Psoas muscle (tissue), 8 donors: ENCODE data around the gene GRID1. TPM values are rescaled to one million over a fixed set of nuclear protein-coding genes. Genes with fewer than 3 reads are reported as not detected.

Experiments
- ATAC-seq, 4 donors: fragments of 200-7000 bp; cut with Tn5 transposase; one replicate each; pipeline ENCODE4 v1.9.1; 2020; ENCODE audit warnings: moderate library complexity in 3 of 4, mild to moderate bottlenecking in 2 of 4
- DNase-seq, 2 donors: peaks; one replicate each; pipeline ENCODE4 v3.0.0-alpha.2; 2020
- H3K27ac ChIP-seq: fragments of 200-600 bp; one replicate; pipeline ENCODE4 v1.8.0; 2022
- H3K27me3 ChIP-seq, 3 donors: fragments of 200-600 bp in 1 of 3; one replicate each; pipeline versions ENCODE4 v1.6.1 to v1.8.0; 2013 to 2022; ENCODE audit warnings: low read length in 2 of 3, mild to moderate bottlenecking in 2 of 3, moderate library complexity in 1 of 3; ENCODE audit not compliant: insufficient read depth in 3 of 3
- H3K36me3 ChIP-seq, 2 donors: fragments of 200-600 bp in 1 of 2; one replicate each; pipeline versions ENCODE4 v1.6.1 to v1.8.0; 2013 to 2022; ENCODE audit warnings: low read depth in 1 of 2, mild to moderate bottlenecking in 1 of 2, moderate library complexity in 1 of 2; ENCODE audit not compliant: insufficient read depth in 1 of 2
- H3K4me1 ChIP-seq: fragments of 200-600 bp; one replicate; pipeline ENCODE4 v1.8.0; 2022
- H3K4me3 ChIP-seq: fragments of 200-600 bp; one replicate; pipeline ENCODE4 v1.8.0; 2022; ENCODE audit warnings: mild to moderate bottlenecking
- H3K9me3 ChIP-seq: fragments of 200-600 bp; one replicate; pipeline ENCODE4 v1.8.0; 2022
- WGBS, 3 donors: extraction: QIAGEN DNeasy Blood & Tissue Kit; methylation state at CpG; one replicate each; pipeline versions ENCODE4 v1.1.6 to v1.1.7; 2013; 5-methylcytosine and 5-hydroxymethylcytosine counted together
- intact Hi-C, 2 donors: fragments of 100-400 bp; cut with DNase I; formaldehyde crosslinking; loops; one replicate each; pipeline versions ENCODE4 v1.11.0 to v1.14.2; 2022
- polyA plus RNA-seq, 3 donors: library from polyadenylated mRNA; stranded (reverse); fragments of 200-250 nt; gene quantifications; one replicate each; pipeline ENCODE4 v1.2.3, GENCODE V29; 2013
- total RNA-seq, 4 donors: library from RNA; stranded (reverse); fragmentation: NEBNext Ultra II Directional in 2 of 4; extraction: Animal tissue kit (Norgen Biotek cat#: 25700) in 2 of 4; gene quantifications; one replicate each; pipeline versions ENCODE4 v1.2.1 to v1.2.4, GENCODE V29; 2021 to 2023
- TF ChIP-seq, protein P1 (sequence below): fragments of 200-600 bp; IDR thresholded peaks from one replicate; pipeline ENCODE4 v1.8.0; 2022; ENCODE audit warnings: antibody characterized with exemption
- donor health status: healthy with polysubstance abuse.
- donor health status: DM: no; HTN: no; CAD: no; lungs with moderate emphysema.
- donor health status: Bipolar disorder and iron deficiency.
- donor health status: healthy.
- donor health status: DM: yes; HTN: yes; CAD: no.
- donor health status: DM: no; HTN: no; CAD: no.
- donor health status: DM: no; HTN: no; CAD: no.
- donor health status: DM: yes; HTN: yes; CAD: no.

Gene GRID1
- total and polyA plus RNA-seq, 7 donors = 0.17 to 0.56 (median 0.24) TPM

- Histone ChIP-seq H3K4me3 (no peak overlapping the region), H3K9me3 (no peaks in the 10 kb centered on the region), H3K4me1 (no peaks in the 10 kb centered on the region), H3K36me3 (no peaks in the 10 kb centered on the region), H3K27ac (no peak overlapping the region), H3K27me3 (no peaks in the 10 kb centered on the region)
- 74 to 89% (median 83%) methylated on average over 2 of the region's 2 CpGs for WGBS, 3 donors
- intact Hi-C loops = no loop called here
- no peak for ATAC-seq
- no peak for DNase-seq
- TF ChIP-seq, protein P1, sequence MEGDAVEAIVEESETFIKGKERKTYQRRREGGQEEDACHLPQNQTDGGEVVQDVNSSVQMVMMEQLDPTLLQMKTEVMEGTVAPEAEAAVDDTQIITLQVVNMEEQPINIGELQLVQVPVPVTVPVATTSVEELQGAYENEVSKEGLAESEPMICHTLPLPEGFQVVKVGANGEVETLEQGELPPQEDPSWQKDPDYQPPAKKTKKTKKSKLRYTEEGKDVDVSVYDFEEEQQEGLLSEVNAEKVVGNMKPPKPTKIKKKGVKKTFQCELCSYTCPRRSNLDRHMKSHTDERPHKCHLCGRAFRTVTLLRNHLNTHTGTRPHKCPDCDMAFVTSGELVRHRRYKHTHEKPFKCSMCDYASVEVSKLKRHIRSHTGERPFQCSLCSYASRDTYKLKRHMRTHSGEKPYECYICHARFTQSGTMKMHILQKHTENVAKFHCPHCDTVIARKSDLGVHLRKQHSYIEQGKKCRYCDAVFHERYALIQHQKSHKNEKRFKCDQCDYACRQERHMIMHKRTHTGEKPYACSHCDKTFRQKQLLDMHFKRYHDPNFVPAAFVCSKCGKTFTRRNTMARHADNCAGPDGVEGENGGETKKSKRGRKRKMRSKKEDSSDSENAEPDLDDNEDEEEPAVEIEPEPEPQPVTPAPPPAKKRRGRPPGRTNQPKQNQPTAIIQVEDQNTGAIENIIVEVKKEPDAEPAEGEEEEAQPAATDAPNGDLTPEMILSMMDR = no peak
Measured at GRCh38 chr10:85679061-85679460, 687.5 kb downstream of the GRID1 start.

GRCh38 chr10:85674851-85675250 lies 691.7 kb downstream of the GRID1 start:
- no peak overlapping the region for H3K4me3 ChIP-seq
- DNase-seq (no peak), ATAC-seq (no peak)
- H3K9me3 ChIP-seq = peaks cover 6% of the 10 kb centered on the region
- H3K36me3 ChIP-seq = no peaks in the 10 kb centered on the region
- no peaks in the 10 kb centered on the region for H3K27me3 ChIP-seq
- TF ChIP-seq, protein P1 = no peak
- H3K4me1 ChIP-seq = no peaks in the 10 kb centered on the region
- 53 to 60% (median 55%) methylated on average over 4 of the region's 4 CpGs for WGBS, 3 donors
- intact Hi-C loops = no loop called here
- no peak overlapping the region for H3K27ac ChIP-seq

- intact Hi-C loops = no loop called here
Measured at GRCh38 chr10:85673270-85673669, 693.3 kb downstream of the GRID1 start.

GRCh38 chr10:85671530-85671929 lies 695.1 kb downstream of the GRID1 start:
- DNase-seq = no peak
- 77 to 96% (median 81%) methylated on average over 1 of the region's 1 CpG for WGBS, 3 donors
- no peak overlapping the region for H3K4me3 ChIP-seq
- no peak overlapping the region for H3K27ac ChIP-seq
- H3K27me3 ChIP-seq = peaks cover 0 to 4% (median 0%) of the 10 kb centered on the region in 3 donors
- no peaks in the 10 kb centered on the region for H3K4me1 ChIP-seq
- H3K36me3 ChIP-seq = no peaks in the 10 kb centered on the region
- no peak for ATAC-seq
- intact Hi-C loops = no loop called here
- TF ChIP-seq, protein P1 = no peak
- H3K9me3 ChIP-seq = peaks cover 6% of the 10 kb centered on the region

More at GRCh38 chr10:85673270-85673669, 693.3 kb downstream of the GRID1 start:
- Histone ChIP-seq H3K4me1 (no peaks in the 10 kb centered on the region), H3K27me3 (no peaks in the 10 kb centered on the region), H3K27ac (no peak overlapping the region), H3K9me3 (peaks cover 6% of the 10 kb centered on the region), H3K4me3 (no peak overlapping the region), H3K36me3 (no peaks in the 10 kb centered on the region)
- ATAC-seq (no peak), DNase-seq (no peak)
- WGBS, 3 donors = 73 to 86% (median 86%) methylated on average over 1 of the region's 1 CpG
- TF ChIP-seq, protein P1 = no peak

DNA sequence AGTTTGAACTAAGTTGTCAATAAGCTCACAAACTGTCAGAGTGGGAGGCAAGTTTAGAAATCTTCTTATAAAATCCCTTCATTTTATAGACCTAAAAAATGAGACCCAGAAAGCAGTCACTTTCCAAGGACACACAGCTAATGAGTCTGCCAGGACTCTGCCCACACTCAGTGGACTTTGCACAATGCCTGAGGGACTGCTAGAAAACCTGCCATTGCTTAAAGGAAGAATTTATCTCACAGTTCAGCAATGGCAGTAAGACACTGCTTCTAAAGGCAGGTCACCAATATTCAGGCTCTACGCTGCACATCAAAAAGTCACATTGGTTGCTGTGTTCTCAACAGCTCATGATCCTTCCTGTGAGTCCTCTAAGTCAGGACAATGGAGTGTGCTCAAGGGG lies 698.1 kb downstream of the GRID1 start:
- H3K27ac ChIP-seq = no peak overlapping the region
- H3K4me1 ChIP-seq = no peaks in the 10 kb centered on the region
- intact Hi-C loops = no loop called here
- H3K36me3 ChIP-seq = no peaks in the 10 kb centered on the region
- H3K4me3 ChIP-seq = no peak overlapping the region
- no peak for ATAC-seq
- peaks cover 6% of the 10 kb centered on the region for H3K9me3 ChIP-seq
- TF ChIP-seq, protein P1 = no peak
- 90 to 97% (median 92%) methylated on average over 1 of the region's 1 CpG for WGBS, 3 donors
- DNase-seq = no peak
- H3K27me3 ChIP-seq = peaks cover 0 to 4% (median 0%) of the 10 kb centered on the region in 3 donors
